Stimulated activated naive CD4-positive, alpha-beta T cell (primary cell): ENCODE results near the gene DNAJC28.
"Not testable (repeated sequence)": the region's sequence is repeated elsewhere in the genome, so short reads cannot be mapped to it uniquely, and the experiment has no call there.

ENCODE experiments used
- DNase-seq, 6 experiments: peaks; one replicate each; lab custom pipeline; 2025; lab: John Stamatoyannopoulos, UW

DNAJC28 gene

GRCh38 chr21:33480481-33481103, 10.9 kb downstream of the DNAJC28 start:
- DNase-seq = no peak

- DNase-seq = peak; percentile 91 to 97 (median 94)
Measured at GRCh38 chr21:33479679-33480480, 11.6 kb downstream of the DNAJC28 start, which contains the start of gene TMEM50B. TSS of gene TMEM50B (minus strand) at chr21:33479974. CDS start at chr21:33468885, 11,089 bp downstream.

GRCh38 chr21:33478935-33479678, 12.4 kb downstream of the DNAJC28 start:
- DNase-seq = peak; percentile 42 to 81 (median 62)

GRCh38 chr21:33478182-33478581, 13.3 kb downstream of the DNAJC28 start:
- no peak for DNase-seq

- no peak for DNase-seq
Measured at GRCh38 chr21:33477066-33477465, 14.4 kb downstream of the DNAJC28 start.

- DNase-seq = no peak
Measured at GRCh38 chr21:33473344-33473743, 18.2 kb downstream of the DNAJC28 start.

GRCh38 chr21:33470701-33471100, 20.8 kb downstream of the DNAJC28 start:
- no peak for DNase-seq

GRCh38 chr21:33469183-33469582, 22.3 kb downstream of the DNAJC28 start:
- not testable (repeated sequence) for DNase-seq

- no peak for DNase-seq
Measured at GRCh38 chr21:33461538-33462250, 29.8 kb downstream of the DNAJC28 start.

- no peak for DNase-seq
Measured at GRCh38 chr21:33458861-33459260, 32.7 kb downstream of the DNAJC28 start.

- no peak for DNase-seq
Measured at GRCh38 chr21:33455686-33456446, 35.6 kb downstream of the DNAJC28 start.

GRCh38 chr21:33452362-33452761, 39.2 kb downstream of the DNAJC28 start:
- no peak for DNase-seq

GRCh38 chr21:33451634-33452071, 39.9 kb downstream of the DNAJC28 start:
- DNase-seq = no peak

- no peak for DNase-seq
Measured at GRCh38 chr21:33449616-33450015, 41.9 kb downstream of the DNAJC28 start.

- not testable (repeated sequence) for DNase-seq
Measured at GRCh38 chr21:33446620-33447019, 44.9 kb downstream of the DNAJC28 start.

GRCh38 chr21:33444499-33444898, 47.0 kb downstream of the DNAJC28 start:
- DNase-seq = no peak

- DNase-seq = no peak
Measured at GRCh38 chr21:33443194-33443593, 48.3 kb downstream of the DNAJC28 start.

GRCh38 chr21:33441489-33442477, 49.7 kb downstream of the DNAJC28 start:
- DNase-seq = no peak
